Left hindlimb (tissue), 1 donor: ENCODE results near the gene FAM25G.
"Not testable (repeated sequence)": the region's sequence is repeated elsewhere in the genome, so short reads cannot be mapped to it uniquely, and the experiment has no call there.

Experiments
- DNase-seq: peaks from one replicate; pipeline ENCODE4 v3.0.0-alpha.2; 2018

The FAM25G gene

DNA sequence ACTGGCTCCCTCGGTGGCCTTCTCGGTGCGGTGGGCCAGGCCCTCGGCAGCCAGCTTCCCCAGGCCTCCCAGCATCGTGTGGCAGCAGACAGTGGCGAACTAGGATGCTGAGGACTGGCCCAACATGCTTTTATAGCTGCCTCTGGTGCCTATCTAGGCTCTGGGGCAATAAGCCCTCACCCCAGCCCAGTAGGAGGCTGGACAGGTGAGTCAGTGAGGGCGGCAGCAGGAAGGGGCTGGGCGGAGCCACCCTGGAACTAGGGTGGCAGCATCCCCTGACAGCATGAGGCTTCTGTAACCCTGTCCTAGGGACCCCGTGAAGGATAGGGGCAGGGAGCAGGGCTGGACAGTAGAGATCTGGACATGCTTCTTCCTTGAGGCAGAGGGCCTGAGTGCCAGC lies at the start of gene FAM25G:
Gene FAM25G (minus strand): TSS at position 101 of the 400 bp plus-strand sequence. CDS start 26 bp downstream, at position 75.
- not testable (repeated sequence) for DNase-seq

DNA sequence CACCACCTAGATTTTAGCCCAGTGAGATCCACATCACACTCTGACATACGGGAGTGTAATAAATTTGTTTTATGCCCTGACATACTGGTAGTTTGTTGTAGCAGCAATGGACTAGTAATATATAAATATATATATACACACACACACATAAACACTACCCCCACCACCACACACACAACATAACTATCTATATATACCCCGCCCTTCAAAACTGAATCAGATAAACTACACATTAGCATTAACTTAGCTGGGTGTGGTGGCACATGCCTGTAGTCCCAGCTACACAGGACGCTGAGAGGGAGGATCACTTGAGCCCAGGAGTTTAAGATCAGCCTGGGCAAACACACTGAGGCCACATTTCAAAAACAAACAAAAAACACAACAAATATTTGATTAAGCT lies 44.9 kb upstream of the FAM25G start:
- not testable (repeated sequence) for DNase-seq

GRCh38 chr10:47523475-47523874 lies 32.0 kb upstream of the FAM25G start, which contains the start of gene AGAP9:
Gene AGAP9 (minus strand): TSS chr10:47523638. CDS start chr10:47523526, 112 bp downstream.
- DNase-seq = not testable (repeated sequence)

DNA sequence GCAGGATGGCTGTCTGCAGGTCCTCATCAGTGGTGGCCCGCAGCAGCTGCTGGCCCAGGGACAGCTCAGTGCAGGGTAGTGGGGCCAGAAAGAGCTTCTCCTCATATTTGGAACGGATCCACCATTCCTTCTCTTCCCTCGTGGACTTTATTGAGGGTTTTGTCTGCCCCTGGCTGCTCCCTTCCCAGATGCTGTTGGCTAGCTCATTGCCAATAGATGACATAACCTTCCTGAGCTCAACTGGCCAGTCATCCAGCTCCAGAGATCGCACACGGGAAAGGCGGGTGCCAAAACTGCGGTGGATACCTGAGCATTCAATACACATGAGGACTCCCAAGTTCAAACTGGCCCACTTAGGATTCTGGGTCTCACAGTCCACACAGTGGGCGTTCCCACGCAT lies 10.8 kb upstream of the FAM25G start:
- peak; percentile 18 for DNase-seq

DNA sequence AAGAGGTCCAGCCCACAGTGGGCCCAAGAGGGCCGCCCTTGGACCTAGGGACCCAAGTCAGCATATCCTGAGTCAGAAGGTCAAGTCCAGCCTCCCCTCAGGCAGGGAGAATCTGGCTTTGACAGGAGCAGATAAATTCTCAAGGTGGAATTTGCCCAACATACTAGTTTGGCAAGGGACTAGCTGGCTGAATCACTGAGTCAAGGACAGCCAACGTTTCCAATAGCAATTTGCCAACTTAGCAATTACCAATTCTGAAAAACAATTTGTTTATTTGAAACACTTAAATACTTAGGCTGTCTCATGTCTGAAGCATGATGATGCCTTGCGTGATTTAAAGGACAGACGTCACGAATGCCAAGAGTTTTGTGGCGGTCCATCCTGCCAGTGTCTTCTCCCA lies 2.7 kb upstream of the FAM25G start:
- DNase-seq = not testable (repeated sequence)

GRCh38 chr10:47489630-47490029 lies 1.9 kb downstream of the FAM25G start:
- DNase-seq = not testable (repeated sequence)

- not testable (repeated sequence) for DNase-seq
Observed at GRCh38 chr10:47485943-47486342, 5.6 kb downstream of the FAM25G start.

DNA sequence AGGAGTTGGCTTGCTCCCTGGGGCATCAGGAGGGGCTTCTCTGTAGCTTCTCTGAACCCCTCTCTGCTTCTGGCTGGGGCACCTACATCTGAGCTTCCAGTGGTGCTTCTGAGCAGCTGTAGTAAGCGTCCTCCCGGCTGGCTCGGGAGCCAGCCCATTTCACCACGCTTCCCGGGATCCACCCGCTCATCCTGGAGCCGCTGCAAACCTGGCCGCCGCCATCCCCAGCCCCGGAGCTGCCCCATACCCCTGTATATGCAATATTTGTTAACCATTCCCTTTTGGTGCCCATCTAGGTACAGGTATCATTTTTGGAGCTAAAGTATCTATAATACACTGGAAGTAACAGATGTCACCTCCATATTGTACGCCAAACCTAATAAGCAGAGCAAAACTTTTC lies 6.7 kb downstream of the FAM25G start:
- peak; percentile 8 for DNase-seq

DNA sequence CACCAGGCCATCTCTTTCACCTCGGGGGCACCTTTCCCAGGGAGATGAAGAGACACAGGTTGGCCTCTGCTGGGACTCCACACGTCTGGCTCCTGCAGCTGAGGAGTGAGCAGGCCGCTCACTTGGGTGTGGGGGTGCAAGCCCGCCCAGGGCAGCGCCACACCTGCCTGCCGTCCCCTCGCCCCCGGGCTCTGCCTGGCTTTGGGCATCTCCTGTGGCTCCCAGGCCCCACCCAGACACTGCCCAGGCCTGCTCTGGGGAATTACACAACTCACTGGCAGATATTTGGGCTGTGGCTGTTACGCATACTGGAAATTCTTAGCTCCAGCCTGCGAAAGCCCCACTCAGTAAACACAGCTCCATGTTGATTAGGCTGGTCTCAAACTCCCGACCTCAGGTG lies 7.6 kb downstream of the FAM25G start, which contains the start of gene ANXA8:
Gene ANXA8 (minus strand): TSS at position 193 of the 400 bp plus-strand sequence. CDS start 182 bp downstream, at position 11.
- not testable (repeated sequence) for DNase-seq

DNA sequence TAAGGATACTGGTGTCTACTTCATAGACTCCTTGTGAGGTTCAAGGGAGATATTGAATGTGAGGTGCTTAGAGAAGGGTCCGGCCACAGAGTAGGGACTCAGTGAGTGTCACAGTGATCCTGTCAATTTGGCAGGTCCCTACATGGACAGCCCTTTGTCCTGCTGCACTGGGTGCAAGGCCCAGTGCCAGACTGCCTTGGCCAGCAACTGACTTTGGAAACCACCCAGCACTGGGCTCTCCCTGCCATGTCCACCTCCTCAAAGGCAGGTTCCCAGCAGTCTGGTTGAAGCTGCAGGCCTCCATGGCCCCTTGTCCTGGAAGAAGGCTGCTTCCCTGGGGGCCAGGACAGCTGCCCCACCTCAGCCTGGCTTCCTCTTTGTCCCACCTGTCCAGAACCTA lies 9.1 kb downstream of the FAM25G start:
- not testable (repeated sequence) for DNase-seq

- not testable (repeated sequence) for DNase-seq
Observed at GRCh38 chr10:47481768-47482181, 9.7 kb downstream of the FAM25G start.

- not testable (repeated sequence) for DNase-seq
Observed at GRCh38 chr10:47481182-47481766, 10.2 kb downstream of the FAM25G start.

DNA sequence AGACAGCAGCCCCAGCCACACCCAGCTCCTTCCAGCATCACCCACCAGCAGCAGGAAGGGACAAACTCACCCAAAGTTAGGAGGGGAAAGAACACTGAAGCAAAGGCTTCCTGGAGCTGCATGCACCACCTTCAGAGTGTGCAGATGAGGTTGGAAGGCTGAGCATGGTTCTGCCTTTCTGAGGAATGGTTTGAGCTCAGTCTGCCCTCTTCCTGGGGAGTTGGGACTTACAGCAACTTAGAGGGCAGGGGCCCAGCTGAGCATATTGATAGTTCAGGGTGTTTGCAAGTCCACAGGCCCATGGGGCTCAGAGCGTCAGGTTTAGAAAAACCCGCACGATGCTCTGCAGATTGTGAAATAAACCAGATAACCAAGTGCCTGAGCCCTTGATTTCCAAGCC lies 11.4 kb downstream of the FAM25G start:
- not testable (repeated sequence) for DNase-seq

GRCh38 chr10:47478114-47478513 lies 13.4 kb downstream of the FAM25G start:
- not testable (repeated sequence) for DNase-seq

DNA sequence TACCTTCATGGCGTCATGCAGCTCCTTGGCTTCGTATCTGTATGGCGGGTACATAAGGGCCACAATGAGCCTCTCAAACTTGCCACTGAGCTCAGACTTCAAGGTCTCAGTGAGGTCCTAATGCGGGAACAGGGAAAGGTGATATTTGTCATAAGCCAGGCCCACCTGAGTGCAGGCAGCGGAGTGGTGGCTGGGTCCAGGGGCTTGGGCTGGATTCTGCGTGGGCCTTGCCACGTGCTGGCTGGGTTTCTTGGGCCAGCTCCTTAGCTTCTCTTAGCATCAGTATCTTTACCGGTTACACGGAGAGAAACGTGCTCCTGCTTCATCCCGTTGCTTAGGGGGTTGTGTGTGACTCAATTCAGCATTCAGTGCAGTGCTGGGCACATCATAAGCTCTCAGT lies 14.4 kb downstream of the FAM25G start:
- DNase-seq = not testable (repeated sequence)

DNA sequence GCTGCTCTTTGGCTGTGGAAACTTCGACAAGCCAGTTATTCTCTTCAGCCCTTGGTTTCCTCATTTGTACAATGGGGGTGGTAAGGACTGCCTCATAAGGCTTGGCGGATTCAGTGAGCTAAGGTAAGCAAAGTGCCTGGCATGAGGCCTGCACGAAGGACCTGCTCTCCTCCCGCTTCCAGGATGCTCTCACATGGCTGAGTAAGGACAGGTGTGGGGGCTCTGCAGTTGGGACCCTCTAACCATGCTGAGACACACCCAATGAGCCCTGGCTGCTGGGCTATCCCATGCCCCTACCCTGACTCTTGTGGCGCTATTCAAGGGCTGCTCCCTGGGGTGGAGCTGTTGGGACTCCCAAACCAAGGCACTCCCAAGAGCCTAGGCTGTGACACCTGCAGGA lies 16.4 kb downstream of the FAM25G start:
- DNase-seq = peak; percentile 4

GRCh38 chr10:47473516-47473915 lies 18.0 kb downstream of the FAM25G start:
- not testable (repeated sequence) for DNase-seq

DNA sequence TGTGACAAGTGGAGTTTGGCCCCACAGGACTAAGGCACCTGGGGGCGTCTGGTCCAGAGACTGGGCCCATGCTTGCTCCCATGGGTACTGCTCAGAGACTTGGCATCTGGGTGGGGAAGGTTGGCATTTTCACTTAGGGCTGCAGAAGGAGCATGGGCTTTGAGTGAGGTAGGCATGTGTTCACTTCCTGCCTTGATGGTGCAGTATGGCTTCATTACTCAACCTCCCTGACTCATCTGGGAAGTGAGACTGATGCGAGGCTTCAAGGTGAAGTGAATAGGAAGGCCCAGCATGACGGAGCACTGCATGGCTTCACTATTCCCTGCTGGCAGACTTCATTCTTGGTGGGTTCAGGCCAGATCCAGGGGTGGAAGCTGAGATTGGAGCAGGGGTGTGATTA lies 18.9 kb downstream of the FAM25G start:
- DNase-seq = not testable (repeated sequence)

DNA sequence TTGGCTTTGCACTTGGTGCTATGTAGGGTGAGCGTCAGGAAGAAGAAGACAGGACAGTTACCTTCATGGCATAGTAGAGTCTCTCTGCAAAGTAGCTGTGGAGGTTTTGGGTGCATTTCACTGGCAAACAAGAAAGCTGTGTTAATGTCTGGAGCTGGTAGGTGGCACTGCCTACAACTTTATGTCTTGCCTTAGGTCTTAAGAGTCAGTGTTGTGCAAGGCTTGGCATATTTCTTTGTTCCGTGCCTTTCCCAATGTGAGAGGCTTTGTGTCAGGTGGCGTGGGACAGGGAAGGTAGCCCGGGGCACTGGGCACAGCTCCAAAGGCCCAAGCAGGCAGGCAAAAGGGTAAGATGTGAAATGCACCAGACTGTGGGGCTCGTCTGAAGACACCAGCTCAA lies 19.4 kb downstream of the FAM25G start:
- DNase-seq = not testable (repeated sequence)

DNA sequence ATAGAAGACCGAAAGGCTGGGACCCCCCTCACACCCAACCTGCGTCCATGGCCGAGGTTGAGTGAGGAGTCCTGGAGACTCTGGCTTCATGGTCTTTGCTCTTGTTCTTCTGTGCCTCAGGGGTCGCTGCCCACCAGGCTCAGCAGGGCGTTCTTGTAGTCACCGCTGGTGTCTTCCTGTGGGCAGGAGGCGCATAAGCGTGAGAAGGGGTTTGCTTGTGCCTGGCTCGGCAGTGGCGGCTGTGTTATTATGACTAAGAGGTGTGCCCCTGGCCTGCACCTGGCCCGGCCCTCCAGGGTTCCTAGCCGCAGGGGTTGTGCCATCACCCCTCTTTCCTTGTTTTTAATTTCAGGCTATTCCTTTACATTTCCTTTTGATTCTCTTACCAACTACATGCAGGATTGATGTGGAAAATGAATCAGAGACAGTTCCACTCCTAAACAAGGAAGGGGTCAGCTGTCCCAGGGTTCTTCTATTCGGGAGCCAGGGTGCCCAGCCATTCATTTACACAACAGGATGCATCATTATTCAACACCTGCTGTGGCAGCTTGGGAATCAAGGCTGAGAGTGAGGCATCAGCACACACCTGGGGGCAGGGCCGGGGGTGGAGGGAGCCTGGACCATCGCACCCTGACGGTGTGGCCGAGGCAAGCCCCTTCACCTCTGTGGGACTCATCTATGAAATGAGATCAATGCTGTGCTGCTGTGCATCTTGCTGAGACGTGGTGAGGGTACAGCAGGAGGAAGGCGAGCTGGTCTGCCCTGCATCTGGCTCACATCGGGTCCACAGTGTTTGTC lies 22.6 kb downstream of the FAM25G start:
- not testable (repeated sequence) for DNase-seq

DNA sequence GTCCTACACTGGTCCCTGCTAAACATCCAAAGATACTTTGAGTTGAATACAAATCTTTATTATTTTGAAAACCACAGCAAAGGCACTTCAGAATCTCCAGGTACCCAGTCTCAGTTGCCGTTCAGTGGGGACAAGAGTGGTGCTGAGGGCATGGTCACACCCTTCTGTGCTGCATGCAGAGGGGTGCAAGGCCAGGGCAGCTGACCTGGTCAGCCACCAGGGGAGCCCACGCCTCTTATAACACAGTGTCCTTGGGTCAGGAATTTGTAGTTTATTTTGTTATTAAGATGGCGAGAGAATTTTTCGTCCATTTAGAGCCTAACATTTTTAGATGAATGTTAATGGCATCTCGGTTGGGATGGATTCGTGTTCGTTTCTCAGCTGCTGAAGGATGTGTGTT lies 23.5 kb downstream of the FAM25G start:
- not testable (repeated sequence) for DNase-seq

- DNase-seq = not testable (repeated sequence)
Observed at GRCh38 chr10:47467458-47467857, 24.0 kb downstream of the FAM25G start.

GRCh38 chr10:47465216-47465917 lies 26.1 kb downstream of the FAM25G start:
- DNase-seq = not testable (repeated sequence)
